Neutrophil (primary cell): Measurements from ENCODE around the gene KIT.

Experiments
- H3K27ac ChIP-seq: fragments of 200-600 bp; sonication (generic); 2 replicates; pipeline ENCODE4 v1.5.1; 2016; ENCODE audit warnings: mild to moderate bottlenecking, moderate library complexity
- H3K27me3 ChIP-seq: fragments of 200-600 bp; sonication (generic); 2 replicates; pipeline ENCODE4 v1.6.0; 2016; ENCODE audit warnings: mild to moderate bottlenecking
- H3K36me3 ChIP-seq: fragments of 200-600 bp; sonication (generic); 2 replicates; pipeline ENCODE4 v1.5.1; 2017
- H3K4me1 ChIP-seq, 2 experiments: fragments of 200-600 bp in 1 of 2; sonication (generic) in 1 of 2; 1 replicate in 1 of 2; 2 replicates in 1 of 2; pipeline versions ENCODE4 v1.5.1 to v1.6.1; 2013 to 2016; ENCODE audit warnings: low read depth in 1 of 2, low read length in 1 of 2, mild to moderate bottlenecking in 1 of 2, moderate library complexity in 1 of 2; ENCODE audit not compliant: control insufficient read depth in 1 of 2, insufficient read depth in 1 of 2
- H3K4me3 ChIP-seq, 2 experiments: fragments of 200-600 bp in 1 of 2; sonication (generic) in 1 of 2; 1 replicate in 1 of 2; 2 replicates in 1 of 2; pipeline ENCODE4 v1.5.1; 2013 to 2016; ENCODE audit warnings: low read depth in 1 of 2, low read length in 1 of 2, mild to moderate bottlenecking in 1 of 2, moderate library complexity in 1 of 2
- H3K9me3 ChIP-seq: fragments of 200-600 bp; sonication (generic); 2 replicates; pipeline ENCODE4 v1.5.1; 2016
- CTCF ChIP-seq: fragments of 200-600 bp; sonication (generic); IDR thresholded peaks from 2 replicates; pipeline ENCODE4 v1.5.1; 2016; ENCODE audit warnings: antibody characterized with exemption

KIT gene

GRCh38 chr4:54764476-54764875 is 106.7 kb downstream of the KIT start:
- TF ChIP-seq CTCF = no peak
- no peaks in the 10 kb centered on the region for H3K27me3 ChIP-seq
- no peak overlapping the region for H3K27ac ChIP-seq

GRCh38 chr4:54767376-54767775 is 109.6 kb downstream of the KIT start:
- no peaks in the 10 kb centered on the region for H3K4me1 ChIP-seq
- TF ChIP-seq CTCF = no peak
- no peaks in the 10 kb centered on the region for H3K9me3 ChIP-seq
- H3K4me3 ChIP-seq = no peak overlapping the region
- no peak overlapping the region for H3K27ac ChIP-seq
- H3K27me3 ChIP-seq = no peaks in the 10 kb centered on the region
- H3K36me3 ChIP-seq = no peaks in the 10 kb centered on the region

More at GRCh38 chr4:54764476-54764875, 106.7 kb downstream of the KIT start:
- peaks cover 0 to 8% of the 10 kb centered on the region in 2 experiments for H3K4me1 ChIP-seq
- H3K4me3 ChIP-seq = no peak overlapping the region
- no peaks in the 10 kb centered on the region for H3K36me3 ChIP-seq
- no peaks in the 10 kb centered on the region for H3K9me3 ChIP-seq

- Histone ChIP-seq H3K36me3 (no peaks in the 10 kb centered on the region), H3K27me3 (no peaks in the 10 kb centered on the region), H3K4me1 (no peaks in the 10 kb centered on the region), H3K27ac (no peak overlapping the region), H3K9me3 (no peaks in the 10 kb centered on the region), H3K4me3 (no peak overlapping the region)
- TF ChIP-seq CTCF = no peak
Observed at GRCh38 chr4:54773022-54773421, 115.3 kb downstream of the KIT start.

GRCh38 chr4:54779036-54779435 is 121.3 kb downstream of the KIT start:
- TF ChIP-seq CTCF = no peak
- no peak overlapping the region for H3K27ac ChIP-seq
- no peaks in the 10 kb centered on the region for H3K4me1 ChIP-seq
- no peak overlapping the region for H3K4me3 ChIP-seq
- H3K9me3 ChIP-seq = no peaks in the 10 kb centered on the region
- no peaks in the 10 kb centered on the region for H3K36me3 ChIP-seq
- no peaks in the 10 kb centered on the region for H3K27me3 ChIP-seq

GRCh38 chr4:54779476-54780148 is 121.9 kb downstream of the KIT start:
- no peak for TF ChIP-seq CTCF
- no peak overlapping the region for H3K4me3 ChIP-seq
- no peaks in the 10 kb centered on the region for H3K4me1 ChIP-seq
- H3K27ac ChIP-seq = peak overlapping the region; percentile 29
- no peaks in the 10 kb centered on the region for H3K36me3 ChIP-seq
- no peaks in the 10 kb centered on the region for H3K9me3 ChIP-seq
- H3K27me3 ChIP-seq = no peaks in the 10 kb centered on the region
